Suppressor macrophage (primary cell): ENCODE results near the gene FGD5.

Source experiments
- DNase-seq, 4 experiments: peaks; one replicate each; pipeline ENCODE4 v3.0.0-alpha.2; 2020 to 2022

Gene FGD5

DNA sequence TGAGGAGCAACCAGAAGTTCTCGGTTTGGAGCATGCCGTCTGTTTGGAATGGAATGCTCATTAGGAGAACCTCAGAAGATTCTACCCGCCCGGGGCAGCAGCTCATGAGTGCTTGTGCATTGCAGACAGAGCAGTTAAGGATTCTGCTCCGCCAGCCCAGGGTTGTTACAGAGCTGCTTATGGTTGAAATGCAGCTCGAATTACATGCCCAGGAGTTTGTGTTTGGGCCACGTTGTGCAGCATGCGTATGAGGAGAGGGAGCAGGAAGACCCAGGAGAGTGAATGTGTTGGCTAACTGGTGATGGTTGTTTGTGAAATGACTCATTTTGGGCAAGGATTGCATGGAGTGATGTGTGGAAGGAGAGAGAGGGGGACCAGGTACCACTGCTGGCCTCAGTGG is 9.0 kb downstream of the FGD5 start:
- DNase-seq: no peak

DNA sequence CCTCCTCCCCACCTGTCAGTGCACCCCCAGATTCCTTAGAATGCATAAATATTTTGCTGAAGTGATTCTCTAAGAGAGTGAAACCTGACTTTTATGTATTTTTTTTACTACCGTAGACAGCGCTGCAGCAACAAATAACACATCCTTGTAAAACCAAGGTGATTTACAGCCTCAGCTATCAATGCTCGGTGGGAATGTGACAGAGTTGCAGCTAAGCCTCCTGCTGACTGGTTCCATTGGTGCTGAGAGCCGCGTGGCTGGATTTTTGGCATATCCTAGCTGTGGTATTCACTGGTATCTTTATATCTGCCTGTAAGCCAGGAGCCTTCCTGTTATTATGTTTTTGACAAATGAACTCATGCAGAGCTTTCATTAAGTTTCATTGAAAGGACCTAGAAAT is 11.0 kb downstream of the FGD5 start:
- DNase-seq: no peak

DNA sequence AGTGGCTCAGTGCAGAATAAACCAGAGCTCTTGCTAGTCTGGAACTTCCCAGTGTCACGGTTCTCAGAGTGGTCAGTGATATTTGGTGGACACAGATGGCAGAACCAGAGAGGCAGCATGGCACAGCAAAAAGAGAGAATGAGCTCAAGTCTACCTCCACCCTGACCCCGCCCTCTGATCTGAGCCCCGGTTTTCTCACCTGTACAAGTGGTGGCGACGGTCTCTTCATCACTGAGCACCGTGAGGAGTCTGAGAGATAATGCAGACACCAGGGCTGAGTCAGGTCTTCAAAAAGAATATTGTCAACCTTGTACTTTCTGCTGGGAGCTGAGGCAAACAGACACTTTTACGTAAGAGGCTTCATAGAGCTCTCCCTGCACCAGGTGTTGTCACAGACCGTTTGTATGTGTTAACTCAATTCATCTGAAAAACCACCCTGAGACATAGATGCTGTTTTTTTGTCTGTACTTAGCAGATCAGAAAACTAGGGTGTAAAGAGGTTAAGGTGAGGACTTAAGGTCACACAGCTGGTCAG is 13.2 kb downstream of the FGD5 start:
- no peak for DNase-seq

DNA sequence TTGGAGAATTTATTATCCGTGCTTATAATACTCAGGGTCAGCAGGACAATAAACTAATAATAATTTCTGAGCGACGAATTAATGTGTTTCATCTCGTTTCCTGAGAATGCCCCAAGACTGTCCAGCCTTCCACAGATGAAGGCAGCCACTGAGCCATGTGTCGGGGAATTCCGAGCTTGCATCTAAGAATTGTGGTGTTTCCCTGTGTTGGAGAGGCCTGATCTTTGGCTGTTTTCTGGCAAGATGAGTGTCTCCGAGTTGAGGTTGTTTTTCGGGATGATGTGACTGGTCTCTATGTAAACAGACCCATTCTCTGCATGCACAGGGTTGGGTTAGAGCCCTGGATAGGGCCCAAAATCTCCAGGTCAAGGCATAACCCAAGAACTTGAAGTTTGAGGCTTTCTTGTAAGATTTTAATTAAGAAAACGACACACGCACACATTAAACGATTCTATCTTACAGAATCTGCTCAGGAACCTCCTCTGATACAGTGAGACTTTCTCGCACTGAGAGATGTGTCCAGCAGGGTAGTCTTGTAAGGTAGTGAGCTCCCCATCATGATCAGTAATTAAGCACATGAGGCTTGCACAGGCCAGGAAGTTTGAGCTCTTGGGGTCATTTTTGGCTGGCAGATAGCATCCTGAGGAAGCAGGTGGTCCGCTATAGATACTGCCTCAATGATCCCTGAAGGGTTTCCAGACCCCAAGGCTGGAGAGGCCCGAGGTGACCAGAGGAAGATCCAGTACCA is 14.4 kb downstream of the FGD5 start:
- DNase-seq: no peak

DNA sequence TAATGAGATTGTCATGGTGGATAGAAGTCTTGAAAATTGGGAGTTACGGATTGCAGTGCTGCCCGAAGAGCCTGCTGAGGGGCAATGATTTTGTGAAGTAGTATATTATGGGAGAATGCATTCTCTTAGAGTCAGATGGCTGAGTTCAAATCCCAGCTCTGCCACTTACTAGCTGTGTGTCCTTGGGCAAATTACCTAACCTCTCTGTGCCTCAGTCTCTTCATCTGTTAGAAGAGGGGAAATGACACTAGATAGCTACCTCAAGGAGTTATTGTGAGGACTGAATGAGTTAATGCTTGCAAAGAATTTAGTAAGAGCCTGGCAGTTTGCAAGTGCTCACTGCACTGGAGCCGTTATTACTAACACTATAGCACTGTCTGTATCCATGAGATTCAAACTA is 15.4 kb downstream of the FGD5 start:
- no peak for DNase-seq

DNA sequence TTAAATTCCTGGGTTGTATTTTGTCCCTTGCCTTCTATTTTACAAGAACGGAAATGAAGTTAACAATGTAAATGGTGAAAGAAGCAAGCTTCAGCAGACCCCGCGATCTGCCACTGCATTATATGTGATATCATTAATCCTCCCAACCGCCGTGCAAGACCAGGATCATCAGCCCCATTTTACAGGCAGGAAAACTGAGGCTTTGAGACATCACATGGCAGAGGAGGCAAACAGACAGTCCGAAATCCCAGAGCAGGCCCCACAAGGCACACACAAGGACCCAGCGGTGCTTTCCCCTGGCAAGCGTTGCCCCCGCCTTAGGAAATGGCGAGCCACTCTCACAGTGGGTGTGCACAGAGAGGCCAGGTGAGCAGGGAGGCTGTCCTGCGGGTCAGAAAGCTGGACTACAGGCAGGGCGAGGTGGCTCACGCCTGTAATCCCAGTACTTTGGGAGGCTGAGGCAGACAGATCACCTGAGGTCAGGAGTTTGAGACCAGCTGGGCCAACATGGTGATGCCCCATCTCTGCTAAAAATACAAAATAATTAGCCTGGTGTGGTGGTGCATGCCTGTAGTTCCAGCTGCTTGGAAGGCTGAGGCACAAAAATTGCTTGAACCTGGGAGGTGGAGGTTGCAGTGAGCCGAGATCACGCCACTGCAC is 16.2 kb downstream of the FGD5 start:
- DNase-seq: no peak

DNA sequence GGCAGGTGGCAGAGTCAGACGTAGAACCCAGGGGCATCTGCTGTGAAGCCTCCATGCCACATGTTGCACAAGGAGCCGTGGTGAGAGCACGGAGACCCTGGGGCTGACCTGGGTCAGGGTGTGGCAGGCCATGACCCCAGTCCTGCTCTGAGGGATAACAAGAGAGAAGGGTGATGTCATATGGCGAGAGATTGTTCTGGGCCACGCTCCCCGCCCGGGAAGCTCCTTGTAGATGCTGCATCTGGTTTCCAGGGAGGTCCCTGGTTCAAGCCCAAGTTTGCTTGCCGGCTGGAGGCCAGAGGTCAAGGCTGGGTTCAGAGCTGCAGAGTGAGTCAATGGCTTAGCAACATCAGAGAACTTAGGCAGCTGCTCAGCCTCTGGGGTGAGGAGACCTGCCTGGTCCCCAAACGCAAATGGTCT is 17.3 kb downstream of the FGD5 start:
- no peak for DNase-seq

DNA sequence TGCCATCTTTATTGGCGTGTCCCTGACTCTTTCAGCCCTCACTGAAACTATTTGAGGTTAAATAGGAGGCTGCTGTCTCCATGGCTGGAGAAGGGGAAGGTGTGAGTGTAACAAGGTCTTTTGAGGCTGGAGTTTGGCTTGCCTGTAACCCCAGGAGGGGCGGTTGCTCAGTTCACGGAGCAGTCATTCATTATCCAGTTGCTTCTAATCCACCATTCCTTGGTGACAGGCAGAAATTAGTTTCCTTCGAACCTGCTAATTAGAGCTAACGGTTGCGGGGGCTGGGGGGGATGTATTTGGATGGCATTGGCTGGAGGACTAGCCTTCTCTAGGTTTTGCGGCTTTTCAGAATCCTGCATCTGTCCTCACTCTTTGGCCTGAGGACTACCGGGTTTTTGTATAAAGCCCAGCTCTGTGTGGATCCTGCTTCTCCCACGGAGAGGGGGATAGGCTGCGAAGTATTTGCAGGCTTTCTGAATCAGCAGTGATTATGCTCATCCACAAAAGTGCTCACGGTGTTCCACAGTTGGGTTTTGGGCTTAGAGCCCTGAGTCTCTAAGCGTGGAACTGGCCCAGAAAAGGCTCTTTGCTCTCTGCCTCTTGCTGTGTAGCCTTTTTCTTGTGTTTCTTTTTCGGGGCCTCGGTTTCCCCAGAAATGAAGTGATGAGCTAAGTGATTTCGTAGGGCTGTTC is 18.6 kb downstream of the FGD5 start:
- DNase-seq: no peak

DNA sequence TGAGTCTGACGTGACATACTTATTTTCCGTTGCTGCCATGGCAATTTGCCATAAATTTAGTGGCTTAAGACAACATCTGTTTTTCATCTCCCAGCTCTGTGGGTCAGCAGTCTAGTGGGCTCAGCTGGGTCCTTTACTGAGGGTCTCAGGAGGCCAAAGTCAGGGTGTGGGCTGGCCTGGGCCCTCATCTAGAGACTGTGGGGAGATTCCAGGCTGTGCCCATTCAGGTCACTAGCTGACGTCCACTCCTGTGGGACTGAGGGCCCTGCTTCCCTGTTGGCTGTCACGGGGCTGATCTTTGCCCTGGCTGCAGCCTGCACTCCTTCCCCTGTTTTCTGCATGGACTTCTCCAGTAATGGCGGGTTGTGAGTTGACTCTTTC is 19.1 kb downstream of the FGD5 start:
- no peak for DNase-seq

DNA sequence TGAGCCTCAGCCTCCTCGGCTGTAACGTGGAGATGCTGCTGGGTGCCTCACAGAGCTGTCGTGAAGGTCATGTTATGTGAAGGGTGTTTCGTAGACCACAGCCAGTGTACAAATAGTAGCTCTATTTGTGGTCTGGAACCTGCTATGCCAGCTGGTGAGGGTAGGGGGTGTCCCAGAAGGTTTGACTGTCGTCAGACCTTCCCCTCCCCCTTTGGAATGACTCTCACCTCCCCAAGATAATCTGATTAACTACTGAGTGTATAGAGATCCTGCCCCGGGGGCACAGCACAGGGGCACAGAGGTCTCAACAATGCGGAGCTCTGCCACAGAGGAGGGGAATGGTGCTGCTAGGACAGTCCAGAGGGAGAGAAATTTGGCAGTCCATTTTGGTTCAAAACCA is 20.5 kb downstream of the FGD5 start:
- no peak for DNase-seq

DNA sequence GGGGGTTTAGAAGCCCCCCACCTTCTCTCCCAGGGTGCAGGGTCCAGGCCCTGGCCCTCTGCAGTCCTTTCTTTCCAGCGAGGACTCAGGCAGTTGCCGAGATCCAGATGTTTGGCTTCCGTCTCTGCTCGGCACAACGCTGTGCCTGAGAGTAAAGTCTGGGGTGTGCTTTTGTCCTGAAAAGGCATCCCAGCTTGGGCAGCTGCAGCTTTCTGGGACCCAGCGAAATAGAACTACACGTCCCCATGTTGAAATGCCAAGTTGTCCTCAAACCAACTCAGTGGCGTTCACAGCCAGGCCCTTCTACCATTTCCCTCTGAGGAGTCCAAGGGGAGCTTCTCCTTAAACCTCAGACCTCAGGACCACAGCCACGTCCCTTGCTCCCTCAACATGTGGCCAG is 23.1 kb downstream of the FGD5 start:
- DNase-seq: no peak

DNA sequence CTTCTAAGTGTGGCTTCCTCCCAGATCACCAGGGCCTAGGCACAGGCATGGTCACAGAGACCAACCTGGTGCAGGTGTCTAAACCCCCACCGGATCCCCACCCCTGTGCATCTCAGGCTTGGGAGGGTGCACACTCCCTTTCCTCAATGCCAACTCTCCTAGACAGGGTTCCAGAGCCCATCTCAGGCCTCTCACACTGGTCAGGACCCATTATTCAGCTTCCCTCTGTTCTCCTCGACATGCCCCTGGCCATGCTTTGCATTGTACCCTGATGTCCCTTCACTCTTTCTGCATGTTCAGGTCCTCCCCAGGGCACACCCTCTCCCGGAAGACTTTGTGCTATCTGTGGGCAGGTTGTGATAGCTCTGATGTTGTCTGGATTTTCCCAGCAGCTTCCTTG is 23.5 kb downstream of the FGD5 start:
- DNase-seq: no peak

DNA sequence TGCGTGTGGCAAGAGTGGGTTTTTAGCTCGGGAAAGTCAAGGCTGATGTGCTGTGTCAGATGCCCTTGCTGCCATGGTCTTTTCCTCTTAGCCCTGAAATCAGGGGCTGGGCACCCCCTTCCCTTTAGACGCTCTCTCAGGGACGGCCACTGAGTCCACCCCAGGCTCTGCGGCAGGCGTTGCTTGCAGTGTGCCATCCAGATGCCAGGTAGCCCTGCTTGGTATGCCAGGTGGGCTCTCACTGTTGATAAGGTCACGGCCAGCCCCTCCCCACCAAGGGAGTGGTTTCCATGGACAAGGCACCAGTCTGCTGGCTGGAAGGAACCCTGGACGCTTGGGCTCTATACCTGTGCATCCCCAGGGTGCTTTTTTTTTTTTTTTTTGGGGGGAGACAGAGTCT is 24.6 kb downstream of the FGD5 start:
- no peak for DNase-seq

DNA sequence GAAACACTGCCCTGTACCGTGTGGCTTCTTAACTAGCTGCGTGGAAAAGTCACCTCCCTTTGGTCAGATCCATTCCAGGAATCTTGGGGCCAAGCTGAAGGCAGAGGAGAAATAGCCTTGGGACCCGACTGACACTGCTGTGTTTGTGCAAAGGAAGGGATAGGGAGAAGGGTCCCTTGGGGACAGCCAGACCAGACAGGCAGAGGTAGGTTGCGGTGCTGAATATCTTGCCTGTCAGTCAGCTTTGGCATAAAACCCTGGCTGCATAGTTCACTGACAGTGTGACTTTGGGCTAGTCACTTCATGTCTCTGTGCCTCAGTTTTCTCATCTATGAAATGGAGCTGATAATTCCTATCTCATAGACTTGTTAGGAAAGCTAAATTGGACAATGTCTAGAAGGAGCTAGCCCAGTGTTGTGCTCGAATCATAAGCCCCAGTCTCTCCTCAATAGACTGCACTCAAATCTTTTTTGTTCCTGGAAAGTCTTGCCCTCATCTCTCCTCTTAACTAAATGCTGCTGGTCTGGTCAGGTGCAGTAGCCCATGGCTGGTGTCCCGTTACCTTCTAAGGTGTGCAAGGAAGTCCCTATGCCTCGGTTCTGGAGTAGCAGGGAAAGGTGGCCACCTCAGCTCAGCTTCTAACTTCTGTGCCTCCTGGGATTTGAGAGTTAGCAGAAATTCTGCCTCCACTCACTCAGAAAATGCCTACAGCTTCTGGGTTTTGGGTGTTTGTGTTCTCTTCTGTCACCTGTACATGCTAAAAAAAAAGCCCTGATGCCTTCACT is 25.8 kb downstream of the FGD5 start:
- DNase-seq: no peak

DNA sequence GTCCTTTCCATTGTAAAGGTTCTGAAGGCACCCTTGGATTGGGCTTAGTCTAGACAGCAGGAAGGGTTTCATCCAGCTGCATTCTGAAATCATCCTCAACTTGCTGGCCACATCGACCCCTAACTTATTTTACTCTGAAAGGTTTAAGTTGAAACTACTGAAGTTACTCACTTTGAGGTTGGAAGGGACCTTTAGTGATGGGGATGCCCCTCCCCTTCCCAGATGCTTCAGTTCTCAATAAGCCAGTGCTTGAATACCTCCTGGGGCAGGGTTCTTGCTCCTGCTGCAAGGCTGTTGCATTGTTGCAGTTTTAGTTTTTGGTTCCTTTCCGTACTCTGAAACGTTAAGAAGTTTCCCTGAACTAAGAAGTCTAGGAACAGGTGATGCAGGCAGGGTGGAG is 26.4 kb downstream of the FGD5 start:
- no peak for DNase-seq

DNA sequence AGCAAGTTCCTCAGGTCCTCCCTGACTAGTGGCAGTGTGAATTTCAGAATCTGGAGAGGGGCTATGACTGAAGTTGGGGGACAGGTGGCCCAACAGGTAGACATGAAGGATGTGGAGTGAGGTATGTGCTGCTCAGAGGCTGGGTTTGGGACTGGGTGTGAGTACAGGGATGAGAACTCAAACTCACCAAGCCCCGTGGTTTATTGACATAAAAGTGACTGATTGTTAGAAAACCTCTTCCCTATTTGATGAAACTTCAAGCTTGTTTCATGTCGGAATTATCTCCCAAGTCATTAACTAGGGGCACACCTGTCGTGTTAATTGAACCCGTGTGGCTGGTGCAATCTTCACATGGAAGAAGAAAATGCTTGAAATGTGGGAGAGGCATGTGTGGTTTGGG is 27.1 kb downstream of the FGD5 start:
- no peak for DNase-seq

DNA sequence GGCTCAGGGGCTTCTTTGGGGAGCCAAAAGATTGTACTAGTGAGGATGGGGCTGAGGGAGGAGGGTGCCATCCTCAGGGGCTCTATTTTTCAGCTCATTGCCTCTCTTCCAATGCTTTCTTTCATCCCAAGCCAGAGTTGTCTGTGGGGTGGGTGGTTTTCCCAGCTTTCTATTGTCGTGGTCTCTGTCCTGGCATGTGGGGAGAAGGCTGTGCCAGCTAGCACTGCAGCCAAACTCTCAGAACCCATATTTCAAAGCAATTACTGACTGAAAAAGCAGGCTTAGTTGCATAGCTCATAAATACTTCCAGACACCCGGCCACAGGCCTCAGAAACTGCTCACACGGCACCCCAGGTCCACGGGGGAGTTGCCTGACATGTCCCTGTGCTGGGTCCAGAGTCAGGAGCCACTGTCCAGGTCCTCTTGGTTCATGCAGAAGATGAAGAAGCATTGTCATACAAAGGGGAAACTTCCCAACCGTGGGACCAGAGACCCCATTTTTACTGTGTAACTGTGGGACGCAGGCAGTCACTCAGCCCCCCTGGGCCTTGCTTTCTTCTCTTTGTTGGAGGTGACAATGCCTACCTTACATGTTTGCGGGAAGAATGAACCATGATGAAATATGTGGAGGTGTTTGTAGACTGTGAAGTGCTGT is 27.6 kb downstream of the FGD5 start:
- DNase-seq: no peak

DNA sequence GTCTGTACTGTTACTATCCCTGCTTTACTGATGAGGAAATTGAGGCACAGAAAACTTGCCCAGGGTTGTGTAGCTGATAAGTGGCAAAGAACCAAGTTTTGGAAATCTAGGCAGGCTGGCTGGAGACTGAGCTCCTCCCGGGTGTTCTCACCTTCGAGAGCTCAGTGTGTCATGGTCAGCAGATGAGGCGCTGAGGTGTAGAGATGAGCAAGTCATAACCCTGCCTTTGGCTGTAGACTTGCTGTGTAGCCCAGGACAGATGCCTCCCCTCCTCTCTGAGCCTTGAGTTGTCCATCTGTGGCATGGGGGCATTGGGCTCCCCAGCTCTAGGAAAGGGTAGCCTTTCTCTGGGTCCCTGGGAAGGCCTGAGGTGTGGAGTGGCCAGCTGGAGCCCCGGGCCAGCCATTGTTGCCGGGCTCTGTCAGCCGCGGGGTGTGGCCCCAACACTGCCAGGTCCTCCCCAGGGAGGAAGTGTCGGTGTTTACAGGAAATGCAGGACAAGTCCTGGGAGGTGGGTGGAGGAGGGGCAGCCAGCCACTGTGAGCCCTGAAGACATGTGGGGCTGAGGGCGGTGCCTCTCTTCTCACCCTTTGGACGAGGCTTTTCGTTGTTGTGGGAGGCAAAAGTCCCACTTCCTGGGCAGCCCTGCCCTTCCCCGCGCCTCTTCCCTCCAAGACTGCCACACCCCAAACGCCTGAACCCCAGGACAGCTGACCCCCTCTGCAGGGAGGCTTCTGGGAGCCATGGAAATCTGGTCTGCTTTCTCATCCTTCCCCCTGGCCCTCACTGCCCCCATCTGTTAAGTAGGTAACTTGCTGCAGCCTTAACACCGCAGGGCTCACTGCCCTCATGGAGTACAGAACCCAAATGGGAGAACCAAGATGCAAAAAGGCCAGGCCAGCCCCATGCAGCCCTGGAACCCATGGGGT is 29.1 kb downstream of the FGD5 start:
- DNase-seq: peak in 3 of 4 experiments; percentile 14 to 49 (median 30)

DNA sequence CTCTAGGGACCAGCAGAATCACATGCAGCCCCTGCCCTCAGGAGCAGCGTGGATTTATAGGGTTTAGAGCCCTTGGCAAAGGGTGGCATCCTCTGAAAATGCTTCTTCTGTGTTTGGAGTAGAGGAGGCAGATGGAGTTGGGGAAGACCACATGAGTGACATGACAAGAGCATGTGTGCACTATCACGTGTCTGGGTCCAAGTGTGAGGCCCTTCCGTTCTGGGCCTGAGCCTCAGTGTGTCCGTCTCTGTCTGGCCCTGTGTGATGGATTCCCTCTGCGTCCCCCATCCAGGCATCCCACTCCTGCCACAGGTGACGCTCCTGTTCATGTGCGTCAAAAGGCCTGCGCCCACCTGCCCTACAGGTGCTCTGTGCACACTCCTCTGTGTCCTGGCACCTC is 30.1 kb downstream of the FGD5 start:
- DNase-seq: no peak

DNA sequence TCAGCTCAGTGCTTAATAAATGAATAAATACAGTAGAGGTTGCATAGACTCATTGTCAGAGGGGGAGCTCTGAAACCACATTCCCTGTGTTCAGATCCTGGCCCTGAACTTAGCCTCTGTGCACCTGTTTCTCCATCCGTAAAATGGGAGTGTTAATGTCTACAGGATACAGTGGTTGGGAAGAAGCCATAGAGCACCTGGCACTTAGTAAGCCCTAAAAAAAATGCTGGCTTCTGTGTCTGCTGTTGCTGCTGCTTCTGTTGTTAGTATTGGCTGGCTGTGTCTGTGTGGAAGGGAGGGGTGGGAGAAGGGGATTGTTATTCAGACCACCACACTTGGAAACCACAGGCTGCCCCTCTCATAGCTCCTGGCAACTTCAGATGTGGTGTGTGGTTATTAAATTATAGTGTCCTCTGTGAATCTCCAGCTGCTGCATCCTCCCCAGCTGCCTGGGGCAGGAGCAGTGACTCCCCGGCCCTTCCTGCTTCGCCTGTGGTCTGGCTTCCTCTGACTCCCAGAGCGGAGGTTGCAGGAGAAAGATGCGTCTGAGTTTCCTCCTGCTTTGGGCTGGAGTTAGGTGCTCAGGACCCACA is 31.0 kb downstream of the FGD5 start:
- no peak for DNase-seq

DNA sequence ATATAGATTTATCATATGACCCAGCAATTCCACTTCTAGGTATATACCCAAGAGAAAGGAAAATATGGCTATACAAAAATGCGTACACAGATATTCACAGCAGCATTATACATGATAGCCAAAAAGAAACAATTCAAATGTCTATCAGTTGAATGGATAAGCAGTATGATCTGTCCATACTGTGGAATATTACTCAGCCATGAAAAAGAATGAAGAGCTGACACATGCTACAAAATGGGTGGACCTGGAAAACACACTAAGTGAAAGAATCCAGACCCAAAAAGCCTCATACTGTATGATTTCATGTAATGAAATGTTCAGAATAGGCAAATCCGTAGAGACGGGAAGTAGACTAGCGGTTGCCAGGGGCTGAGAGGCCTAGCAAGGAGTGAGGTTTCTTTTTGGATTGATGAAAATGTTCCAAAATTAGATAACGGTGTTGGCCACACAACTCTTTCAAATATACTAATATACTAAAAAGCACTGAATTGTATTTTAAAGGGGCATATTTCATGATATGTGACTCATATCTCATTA is 33.4 kb downstream of the FGD5 start:
- no peak for DNase-seq
